ENCODE measurements around the gene ZXDA.
A peak's percentile ranks its signal among the peaks of the same experiment; 100 is the strongest.
"Not testable (repeated sequence)": the region's sequence is repeated elsewhere in the genome, so short reads cannot be mapped to it uniquely, and the experiment has no call there.

Gene ZXDA

DNA sequence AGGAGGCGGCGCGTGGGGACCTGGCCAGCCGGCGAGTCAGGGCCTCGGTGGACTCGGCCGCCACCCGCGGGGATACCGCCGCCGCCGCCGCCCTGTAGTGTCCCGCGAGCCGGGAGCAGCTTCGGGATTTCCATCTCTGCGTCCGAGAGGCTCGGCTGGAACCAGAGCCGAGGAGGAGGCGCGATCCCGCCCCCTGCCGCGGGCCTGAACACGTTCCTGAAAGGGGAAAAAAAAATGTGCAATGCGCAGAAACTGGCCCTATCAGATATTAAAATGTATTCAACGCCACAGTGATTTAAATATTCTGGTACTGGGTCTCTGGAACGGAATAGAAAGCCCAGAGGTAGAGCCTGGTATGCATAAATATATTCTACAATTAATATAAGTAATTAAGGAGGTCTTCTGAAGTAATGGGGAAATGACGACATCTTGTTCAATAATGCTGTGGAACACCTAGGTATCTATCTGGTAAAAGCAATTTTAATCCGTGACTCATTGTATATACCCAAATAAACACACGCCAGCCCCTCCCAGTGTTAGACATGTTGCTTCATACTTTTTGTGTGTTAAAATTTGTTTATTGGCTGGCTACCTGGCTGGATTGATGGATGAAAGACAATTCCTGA, at the start of gene ZXDA:
ZXDA (minus strand) TSS at position 172 of the 626 bp plus-strand sequence; CDS start at position 134, 38 bp downstream.
- peak within 1 kb of the TSS; percentile 38 for H3K4me3 ChIP-seq (ENCODE audit: control insufficient read depth, low read depth, low read length)

DNA sequence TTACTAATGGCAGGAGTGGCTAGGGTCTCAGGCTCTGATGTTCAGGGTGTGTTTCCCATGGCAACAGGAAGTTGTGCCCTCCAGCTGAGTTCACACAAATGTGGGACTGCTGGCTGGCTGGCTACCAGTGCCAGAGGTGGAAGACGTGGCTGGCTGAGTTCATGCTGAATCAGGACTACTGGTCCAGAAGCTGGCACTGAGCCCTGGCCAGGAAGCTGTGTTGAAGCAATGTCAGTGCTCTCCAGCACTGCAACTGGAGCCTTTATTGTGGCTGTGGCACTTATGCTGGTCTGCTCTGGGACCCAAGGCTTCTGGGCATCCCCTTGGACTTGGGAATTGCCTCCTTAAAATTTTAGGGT, 42.0 kb upstream of the ZXDA start:
- H3K4me3 ChIP-seq (ENCODE audit: control insufficient read depth, low read depth, low read length) = no peak overlapping the region
- TF ChIP-seq, protein P1, sequence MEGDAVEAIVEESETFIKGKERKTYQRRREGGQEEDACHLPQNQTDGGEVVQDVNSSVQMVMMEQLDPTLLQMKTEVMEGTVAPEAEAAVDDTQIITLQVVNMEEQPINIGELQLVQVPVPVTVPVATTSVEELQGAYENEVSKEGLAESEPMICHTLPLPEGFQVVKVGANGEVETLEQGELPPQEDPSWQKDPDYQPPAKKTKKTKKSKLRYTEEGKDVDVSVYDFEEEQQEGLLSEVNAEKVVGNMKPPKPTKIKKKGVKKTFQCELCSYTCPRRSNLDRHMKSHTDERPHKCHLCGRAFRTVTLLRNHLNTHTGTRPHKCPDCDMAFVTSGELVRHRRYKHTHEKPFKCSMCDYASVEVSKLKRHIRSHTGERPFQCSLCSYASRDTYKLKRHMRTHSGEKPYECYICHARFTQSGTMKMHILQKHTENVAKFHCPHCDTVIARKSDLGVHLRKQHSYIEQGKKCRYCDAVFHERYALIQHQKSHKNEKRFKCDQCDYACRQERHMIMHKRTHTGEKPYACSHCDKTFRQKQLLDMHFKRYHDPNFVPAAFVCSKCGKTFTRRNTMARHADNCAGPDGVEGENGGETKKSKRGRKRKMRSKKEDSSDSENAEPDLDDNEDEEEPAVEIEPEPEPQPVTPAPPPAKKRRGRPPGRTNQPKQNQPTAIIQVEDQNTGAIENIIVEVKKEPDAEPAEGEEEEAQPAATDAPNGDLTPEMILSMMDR (conservative IDR thresholded peaks at IDR 0.05; ENCODE audit: control insufficient read depth, insufficient read depth, low read depth, low read length) = no peak
- no peak for DNase-seq (ENCODE audit: low read depth)

More for the DNA sequence above, at the start of gene ZXDA:
- not testable (repeated sequence) for DNase-seq (ENCODE audit: low read depth)

DNA sequence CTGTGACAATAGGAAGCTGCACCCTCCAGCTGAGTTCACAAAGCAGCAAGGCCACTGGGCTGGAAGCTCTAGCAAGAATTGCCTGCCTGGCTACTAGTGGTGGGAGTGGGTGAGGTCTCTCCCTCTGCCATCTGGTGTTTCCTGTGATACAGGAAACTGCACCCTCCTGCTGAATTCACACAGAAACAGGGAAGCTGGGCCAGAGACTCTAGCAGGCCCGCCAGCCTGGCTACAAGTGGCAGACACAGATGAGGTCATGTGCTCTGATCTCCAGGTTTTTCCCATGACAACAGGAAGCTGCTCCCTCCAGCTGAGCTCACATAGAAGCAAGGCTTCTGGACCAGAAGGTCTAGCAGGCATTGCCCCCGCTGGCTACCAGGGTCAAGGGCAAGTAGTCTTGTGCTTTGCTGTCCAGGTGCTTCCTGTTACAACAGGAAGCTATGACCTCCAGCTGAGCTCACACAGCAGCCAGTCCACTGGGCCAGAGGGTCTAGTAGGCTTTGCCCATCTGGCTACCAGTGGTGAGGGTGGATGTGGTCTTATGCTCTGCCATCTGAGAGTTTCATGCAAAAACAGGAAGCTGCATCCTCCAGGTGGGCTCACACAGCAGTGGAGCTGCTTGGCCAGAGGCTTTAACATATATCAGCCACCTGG, 41.5 kb upstream of the ZXDA start:
- TF ChIP-seq, protein P1 (conservative IDR thresholded peaks at IDR 0.05; ENCODE audit: control insufficient read depth, insufficient read depth, low read depth, low read length) = no peak
- DNase-seq (ENCODE audit: low read depth) = no peak
- H3K4me3 ChIP-seq (ENCODE audit: control insufficient read depth, low read depth, low read length) = no peak overlapping the region

DNA sequence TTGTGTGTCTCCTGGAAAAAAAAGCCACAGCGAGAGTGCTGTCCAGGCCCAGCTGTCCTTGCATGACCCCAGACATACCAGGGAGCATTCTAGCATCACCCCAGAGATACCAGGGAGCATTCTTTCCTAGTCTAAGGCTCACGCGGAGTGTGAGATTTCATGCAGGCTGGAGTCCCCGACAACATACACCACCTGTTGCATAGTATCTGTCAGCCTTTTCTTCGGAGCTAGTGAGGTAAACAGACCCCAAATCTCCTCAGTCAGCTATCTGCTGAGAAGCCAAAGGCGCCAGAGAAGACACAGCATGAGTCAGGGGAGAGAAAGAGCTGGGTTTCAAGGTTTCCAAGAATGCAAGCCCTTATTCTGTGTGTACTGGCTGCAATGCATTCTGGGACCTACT, 23.1 kb upstream of the ZXDA start:
- TF ChIP-seq, protein P1 (conservative IDR thresholded peaks at IDR 0.05; ENCODE audit: control insufficient read depth, insufficient read depth, low read depth, low read length) = no peak
- H3K4me3 ChIP-seq (ENCODE audit: control insufficient read depth, low read depth, low read length) = no peak overlapping the region
- DNase-seq (ENCODE audit: low read depth) = no peak

GRCh38 chrX:57932266-57932665, 22.0 kb upstream of the ZXDA start:
- TF ChIP-seq, protein P1 (conservative IDR thresholded peaks at IDR 0.05; ENCODE audit: control insufficient read depth, insufficient read depth, low read depth, low read length) = no peak
- no peak overlapping the region for H3K4me3 ChIP-seq (ENCODE audit: control insufficient read depth, low read depth, low read length)
- DNase-seq (ENCODE audit: low read depth) = no peak

- no peak overlapping the region for H3K4me3 ChIP-seq (ENCODE audit: control insufficient read depth, low read depth, low read length)
- TF ChIP-seq, protein P1 (conservative IDR thresholded peaks at IDR 0.05; ENCODE audit: control insufficient read depth, insufficient read depth, low read depth, low read length) = no peak
- DNase-seq (ENCODE audit: low read depth) = peak; percentile 27
Observed at GRCh38 chrX:57930051-57930450, 19.8 kb upstream of the ZXDA start.

DNA sequence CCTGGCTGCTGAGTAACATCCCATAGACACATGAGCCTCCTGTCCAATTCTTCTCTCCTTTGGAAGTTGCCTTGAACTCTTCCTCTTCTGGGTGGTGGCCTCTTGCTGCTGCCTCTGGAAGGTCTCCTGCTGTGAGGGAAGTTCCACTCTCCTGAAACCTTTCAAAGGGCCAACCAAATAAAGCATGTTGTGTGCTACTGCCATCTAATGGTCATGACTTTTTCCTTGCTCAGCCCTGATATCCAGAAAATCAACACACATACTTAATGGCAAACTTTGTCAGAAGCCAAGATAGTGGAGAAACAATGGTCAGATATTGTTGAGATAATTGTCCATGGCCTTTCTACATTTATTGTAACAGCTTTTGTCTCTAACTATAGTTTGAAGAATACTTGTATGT, 19.1 kb upstream of the ZXDA start:
- DNase-seq (ENCODE audit: low read depth) = peak; percentile 25
- TF ChIP-seq, protein P1 (conservative IDR thresholded peaks at IDR 0.05; ENCODE audit: control insufficient read depth, insufficient read depth, low read depth, low read length) = peak; percentile 50
- H3K4me3 ChIP-seq (ENCODE audit: control insufficient read depth, low read depth, low read length) = no peak overlapping the region
